Gastroesophageal sphincter (tissue), 4 donors: ENCODE measurements around the gene CABP2. TPM values are rescaled to one million over a fixed set of nuclear protein-coding genes. Genes with fewer than 3 reads are reported as not detected.
A peak's percentile ranks its signal among the peaks of the same experiment; 100 is the strongest.

Experiments used
- ATAC-seq: fragments of 150-250 bp; one replicate; pipeline ENCODE4 v1.9.1; 2016; ENCODE audit warnings: mild to moderate bottlenecking, moderate library complexity
- H3K27ac ChIP-seq, 4 donors: fragments of 200-600 bp; sonication (generic) in 3 of 4; 1 replicate in 3 of 4; 2 replicates in 1 of 4; pipeline ENCODE4 v1.5.1; 2016 to 2019
- H3K27me3 ChIP-seq: fragments of 200-600 bp; sonication (generic); one replicate; pipeline ENCODE4 v1.5.1; 2019
- H3K36me3 ChIP-seq, 2 donors: fragments of 200-600 bp; sonication (generic); one replicate each; pipeline ENCODE4 v1.5.1; 2019; ENCODE audit warnings: control low read depth in 1 of 2
- H3K4me1 ChIP-seq, 3 donors: fragments of 200-600 bp; sonication (generic); 1 replicate in 2 of 3; 2 replicates in 1 of 3; pipeline ENCODE4 v1.5.1; 2016 to 2019; ENCODE audit warnings: control low read depth in 2 of 3
- H3K4me3 ChIP-seq, 2 donors: fragments of 200-600 bp; sonication (generic); one replicate each; pipeline ENCODE4 v1.5.1; 2019; ENCODE audit warnings: mild to moderate bottlenecking in 1 of 2, moderate library complexity in 1 of 2
- H3K9me3 ChIP-seq, 3 donors: fragments of 200-600 bp; sonication (generic); one replicate each; pipeline ENCODE4 v1.5.1; 2017 to 2019; ENCODE audit warnings: control low read depth in 2 of 3
- CTCF ChIP-seq, 4 experiments: fragments of 200-600 bp in 2 of 4; fragments of 450-650 bp in 2 of 4; sonication (generic) in 1 of 4; IDR thresholded peaks; one replicate each; pipeline ENCODE4 v1.5.1; 2017 to 2019; ENCODE audit warnings: antibody characterized with exemption in 4 of 4, mild to moderate bottlenecking in 2 of 4, moderate library complexity in 2 of 4
- EP300 ChIP-seq: sonication (generic); formaldehyde crosslinking; IDR thresholded peaks from one replicate; pipeline ENCODE4 v1.6.1; 2017; ENCODE audit warnings: antibody characterized with exemption, mild to moderate bottlenecking
- POLR2A ChIP-seq, 2 donors: fragments of 450-650 bp; IDR thresholded peaks; one replicate each; pipeline ENCODE4 v1.6.1; 2017; ENCODE audit warnings: antibody characterized with exemption in 2 of 2, mild to moderate bottlenecking in 2 of 2, moderate library complexity in 1 of 2
- POLR2AphosphoS5 ChIP-seq: sonication (generic); formaldehyde crosslinking; IDR thresholded peaks from one replicate; pipeline ENCODE4 v1.6.1; 2017; ENCODE audit warnings: antibody characterized with exemption
- WGBS, 2 donors: methylation state at CpG; one replicate each; pipeline ENCODE4 v1.1.5; 2018; ENCODE audit warnings: low coverage in 1 of 2; 5-methylcytosine and 5-hydroxymethylcytosine counted together
- total RNA-seq, 4 donors: library from RNA; depleted of rRNA; stranded (reverse); fragments of >200 nt; gene quantifications; one replicate each; pipeline ENCODE4 v1.1.0, GENCODE V29; 2016

The CABP2 gene
- total RNA-seq, 4 donors from 2014 or later = not detected

- Histone ChIP-seq H3K27ac (no peak overlapping the region), H3K4me3 (no peak overlapping the region), H3K36me3 (peaks cover 0 to 95% of the 10 kb centered on the region in 2 donors), H3K9me3 (no peaks in the 10 kb centered on the region), H3K27me3 (no peaks in the 10 kb centered on the region), H3K4me1 (peaks cover 0 to 20% (median 0%) of the 10 kb centered on the region in 3 donors)
- no peak for ATAC-seq
- TF ChIP-seq POLR2A (IDR thresholded peaks at IDR 0.05) = no peak
- no peak for TF ChIP-seq EP300
- no peak for TF ChIP-seq POLR2AphosphoS5
- no peak for TF ChIP-seq CTCF (IDR thresholded peaks at IDR 0.05)
- 93 to 100% methylated on average over 1 to 10 of the region's 65 CpGs for WGBS, 2 donors
These were observed 29.5 kb downstream of the CABP2 start for GRCh38 chr11:67493548-67494370.

GRCh38 chr11:67492801-67493547 lies 30.3 kb downstream of the CABP2 start:
- 84% methylated on average over 5 of the region's 46 CpGs; no CpG with 5 or more reads in 1 of the 2 donors for WGBS, 2 donors
- Histone ChIP-seq H3K27ac (no peak overlapping the region), H3K9me3 (no peaks in the 10 kb centered on the region), H3K27me3 (no peaks in the 10 kb centered on the region), H3K36me3 (peaks cover 0 to 93% of the 10 kb centered on the region in 2 donors), H3K4me3 (no peak overlapping the region), H3K4me1 (peaks cover 0 to 20% (median 0%) of the 10 kb centered on the region in 3 donors)
- no peak for TF ChIP-seq EP300
- no peak for TF ChIP-seq POLR2A (IDR thresholded peaks at IDR 0.05)
- no peak for TF ChIP-seq CTCF (IDR thresholded peaks at IDR 0.05)
- TF ChIP-seq POLR2AphosphoS5 = no peak
- no peak for ATAC-seq

GRCh38 chr11:67492069-67492727 lies 31.0 kb downstream of the CABP2 start:
- ATAC-seq = no peak
- no peak for TF ChIP-seq EP300
- no peak for TF ChIP-seq POLR2AphosphoS5
- TF ChIP-seq POLR2A (IDR thresholded peaks at IDR 0.05) = no peak
- no peak for TF ChIP-seq CTCF (IDR thresholded peaks at IDR 0.05)

GRCh38 chr11:67491276-67492068 lies 31.8 kb downstream of the CABP2 start:
- peaks cover 0 to 21% (median 0%) of the 10 kb centered on the region in 3 donors for H3K4me1 ChIP-seq
- H3K9me3 ChIP-seq = no peaks in the 10 kb centered on the region
- no peak for ATAC-seq
- H3K36me3 ChIP-seq = peaks cover 0 to 97% of the 10 kb centered on the region in 2 donors
- no CpG with 5 or more reads among the region's 24 CpGs for WGBS, 2 donors
- H3K4me3 ChIP-seq = no peak overlapping the region
- no peaks in the 10 kb centered on the region for H3K27me3 ChIP-seq
- peak overlapping the region in 2 of 4 donors; percentile 13 to 55 for H3K27ac ChIP-seq
- TF ChIP-seq POLR2A (IDR thresholded peaks at IDR 0.05) (no peak), POLR2AphosphoS5 (no peak), CTCF (IDR thresholded peaks at IDR 0.05) (no peak), EP300 (no peak)

More at GRCh38 chr11:67492069-67492727, 31.0 kb downstream of the CABP2 start:
- Histone ChIP-seq H3K4me1 (peaks cover 0 to 20% (median 0%) of the 10 kb centered on the region in 3 donors), H3K9me3 (no peaks in the 10 kb centered on the region), H3K27me3 (no peaks in the 10 kb centered on the region), H3K36me3 (peaks cover 0 to 93% of the 10 kb centered on the region in 2 donors), H3K27ac (peak overlapping the region in 2 of 4 donors; percentile 4 to 55), H3K4me3 (no peak overlapping the region)
- 75% methylated on average over 2 of the region's 19 CpGs; no CpG with 5 or more reads in 1 of the 2 donors for WGBS, 2 donors
